Endothelial cell (in vitro differentiated cells): Measurements from ENCODE around the gene GPATCH8. TPM values are rescaled to one million over a fixed set of nuclear protein-coding genes. Genes with fewer than 3 reads are reported as not detected.

Source experiments
- DNase-seq: peaks from one replicate; pipeline ENCODE4 v3.0.0; 2021; ENCODE audit warnings: low spot score
- H3K27ac Mint-ChIP-seq: one replicate; pipeline ENCODE4 v1.8.0; 2021; ENCODE audit warnings: mixed read lengths, inconsistent platforms; ENCODE audit not compliant: unreplicated experiment
- H3K27me3 Mint-ChIP-seq: one replicate; pipeline ENCODE4 v1.8.0; 2021; ENCODE audit warnings: mild to moderate bottlenecking, moderate library complexity, mixed read lengths, inconsistent platforms; ENCODE audit not compliant: unreplicated experiment
- H3K36me3 Mint-ChIP-seq: one replicate; pipeline ENCODE4 v1.8.0; 2021; ENCODE audit warnings: mild to moderate bottlenecking, low read depth, mixed read lengths, inconsistent platforms; ENCODE audit not compliant: unreplicated experiment
- H3K4me1 Mint-ChIP-seq: one replicate; pipeline ENCODE4 v1.8.0; 2021; ENCODE audit warnings: mild to moderate bottlenecking, mixed read lengths, inconsistent platforms; ENCODE audit not compliant: unreplicated experiment
- H3K4me3 Mint-ChIP-seq: one replicate; pipeline ENCODE4 v1.8.0; 2021; ENCODE audit warnings: mild to moderate bottlenecking, mixed read lengths, inconsistent platforms; ENCODE audit not compliant: unreplicated experiment
- H3K9me3 Mint-ChIP-seq: one replicate; pipeline ENCODE4 v1.8.0; 2021; ENCODE audit warnings: mixed read lengths, inconsistent platforms; ENCODE audit not compliant: unreplicated experiment
- total RNA-seq: library from RNA; stranded (reverse); fragmentation: NEBNext Ultra II Directional; extraction: Animal tissue kit (Norgen Biotek cat#: 25700); gene quantifications from one replicate; pipeline ENCODE4 v1.2.1, GENCODE V29; 2021; ENCODE audit not compliant: unreplicated experiment
- TF ChIP-seq, protein P1 (sequence below): fragments of 200-600 bp; sonication (generic); IDR thresholded peaks from one replicate; pipeline ENCODE4 v1.5.0; 2021; ENCODE audit warnings: antibody characterized with exemption; ENCODE audit not compliant: unreplicated experiment

Gene GPATCH8
- total RNA-seq, 1 donor from 2014 or later, result 53.3 TPM

GRCh38 chr17:44380767-44381166, 122.4 kb downstream of the GPATCH8 start:
- TF ChIP-seq, protein P1, sequence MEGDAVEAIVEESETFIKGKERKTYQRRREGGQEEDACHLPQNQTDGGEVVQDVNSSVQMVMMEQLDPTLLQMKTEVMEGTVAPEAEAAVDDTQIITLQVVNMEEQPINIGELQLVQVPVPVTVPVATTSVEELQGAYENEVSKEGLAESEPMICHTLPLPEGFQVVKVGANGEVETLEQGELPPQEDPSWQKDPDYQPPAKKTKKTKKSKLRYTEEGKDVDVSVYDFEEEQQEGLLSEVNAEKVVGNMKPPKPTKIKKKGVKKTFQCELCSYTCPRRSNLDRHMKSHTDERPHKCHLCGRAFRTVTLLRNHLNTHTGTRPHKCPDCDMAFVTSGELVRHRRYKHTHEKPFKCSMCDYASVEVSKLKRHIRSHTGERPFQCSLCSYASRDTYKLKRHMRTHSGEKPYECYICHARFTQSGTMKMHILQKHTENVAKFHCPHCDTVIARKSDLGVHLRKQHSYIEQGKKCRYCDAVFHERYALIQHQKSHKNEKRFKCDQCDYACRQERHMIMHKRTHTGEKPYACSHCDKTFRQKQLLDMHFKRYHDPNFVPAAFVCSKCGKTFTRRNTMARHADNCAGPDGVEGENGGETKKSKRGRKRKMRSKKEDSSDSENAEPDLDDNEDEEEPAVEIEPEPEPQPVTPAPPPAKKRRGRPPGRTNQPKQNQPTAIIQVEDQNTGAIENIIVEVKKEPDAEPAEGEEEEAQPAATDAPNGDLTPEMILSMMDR, result no peak
- Mint-ChIP-seq H3K36me3 (no peaks in the 10 kb centered on the region), H3K4me3 (no peak overlapping the region), H3K27me3 (peaks cover 15% of the 10 kb centered on the region), H3K4me1 (peaks cover 9% of the 10 kb centered on the region), H3K9me3 (no peaks in the 10 kb centered on the region), H3K27ac (no peak overlapping the region)
- DNase-seq, result no peak

- no peaks in the 10 kb centered on the region for H3K36me3 Mint-ChIP-seq
- peaks cover 15% of the 10 kb centered on the region for H3K27me3 Mint-ChIP-seq
- H3K4me1 Mint-ChIP-seq, result peaks cover 9% of the 10 kb centered on the region
- no peak for DNase-seq
- H3K27ac Mint-ChIP-seq, result no peak overlapping the region
- no peaks in the 10 kb centered on the region for H3K9me3 Mint-ChIP-seq
- no peak overlapping the region for H3K4me3 Mint-ChIP-seq
- TF ChIP-seq, protein P1, result no peak
Measured at GRCh38 chr17:44379887-44380286, 123.3 kb downstream of the GPATCH8 start.

DNA sequence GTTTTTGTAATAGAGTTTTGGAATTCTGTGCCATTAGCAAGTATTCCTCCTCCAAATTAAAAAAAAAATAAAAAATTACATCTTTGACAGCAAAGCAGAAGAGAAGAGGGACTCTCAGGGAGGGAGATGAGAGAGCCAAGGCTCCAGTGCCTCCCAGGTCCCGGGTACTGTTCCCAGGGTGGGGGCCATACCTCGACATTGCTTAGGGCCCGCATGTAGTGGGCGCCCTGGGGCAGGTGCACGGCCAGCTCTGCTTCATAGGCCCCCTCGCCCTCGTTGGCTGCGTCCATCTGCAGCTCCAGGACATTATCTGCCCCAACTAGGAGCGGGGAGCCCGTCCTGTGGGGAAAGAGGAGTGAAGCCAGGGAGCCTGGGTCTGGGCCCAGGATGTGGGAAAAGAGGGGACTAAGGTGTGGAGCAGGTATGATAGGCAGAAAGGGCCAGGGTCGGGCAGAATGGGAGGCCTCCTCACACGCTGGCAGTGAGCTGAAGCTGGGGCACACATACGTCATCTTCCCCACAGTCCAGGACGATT, 125.0 kb downstream of the GPATCH8 start:
- DNase-seq, result no peak
- H3K9me3 Mint-ChIP-seq, result no peaks in the 10 kb centered on the region
- H3K27ac Mint-ChIP-seq, result no peak overlapping the region
- H3K4me3 Mint-ChIP-seq, result no peak overlapping the region
- no peaks in the 10 kb centered on the region for H3K36me3 Mint-ChIP-seq
- peaks cover 6% of the 10 kb centered on the region for H3K4me1 Mint-ChIP-seq
- TF ChIP-seq, protein P1, result no peak
- peaks cover 15% of the 10 kb centered on the region for H3K27me3 Mint-ChIP-seq

DNA sequence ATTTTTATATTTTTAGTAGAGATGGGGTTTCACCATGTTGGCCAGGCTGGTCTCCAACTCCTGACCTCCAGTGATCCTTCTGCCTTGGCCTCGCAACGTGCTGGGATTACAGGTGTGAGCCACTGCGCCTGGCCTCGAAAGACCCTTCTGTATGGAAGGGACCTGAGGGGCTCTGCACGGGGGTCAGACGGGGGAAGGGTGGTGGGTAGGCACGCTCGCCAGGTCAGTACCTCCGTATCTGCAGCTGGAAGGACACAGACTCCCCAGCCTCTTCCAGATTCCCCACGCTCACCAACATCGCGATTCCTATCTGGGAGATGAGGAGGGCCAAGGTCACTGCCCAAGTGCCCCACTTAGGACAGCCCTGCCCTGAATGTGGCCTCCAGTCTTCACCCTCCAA, 126.4 kb downstream of the GPATCH8 start:
- no peak overlapping the region for H3K4me3 Mint-ChIP-seq
- DNase-seq, result no peak
- TF ChIP-seq, protein P1, result no peak
- H3K4me1 Mint-ChIP-seq, result peaks cover 1% of the 10 kb centered on the region
- H3K27ac Mint-ChIP-seq, result no peak overlapping the region
- H3K9me3 Mint-ChIP-seq, result no peaks in the 10 kb centered on the region
- H3K27me3 Mint-ChIP-seq, result peaks cover 12% of the 10 kb centered on the region
- no peaks in the 10 kb centered on the region for H3K36me3 Mint-ChIP-seq

DNA sequence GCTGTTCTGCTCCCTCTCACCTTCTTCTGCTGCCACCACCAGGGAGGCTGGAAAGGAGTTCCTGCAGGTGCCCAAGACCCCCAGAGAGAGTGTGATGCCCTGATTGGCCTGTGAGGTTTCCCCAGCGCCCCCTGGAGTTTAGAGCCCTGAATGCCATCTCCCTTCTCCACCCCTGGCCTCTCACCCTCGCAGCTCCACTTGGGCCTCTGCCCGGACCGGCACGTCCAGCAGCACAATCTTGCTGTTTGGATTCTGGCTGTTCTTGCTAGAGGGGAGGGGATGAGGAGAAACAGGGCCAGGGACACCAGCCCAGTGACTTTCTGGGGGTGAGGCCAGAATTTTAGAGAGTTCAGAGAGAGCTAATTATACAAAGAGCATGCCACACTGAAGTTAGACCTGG, 127.1 kb downstream of the GPATCH8 start:
- no peak overlapping the region for H3K4me3 Mint-ChIP-seq
- DNase-seq, result peak; percentile 62

More for the DNA sequence above, 127.1 kb downstream of the GPATCH8 start:
- H3K4me1 Mint-ChIP-seq, result no peaks in the 10 kb centered on the region
- TF ChIP-seq, protein P1, result peak; percentile 55
- no peaks in the 10 kb centered on the region for H3K9me3 Mint-ChIP-seq
- no peaks in the 10 kb centered on the region for H3K36me3 Mint-ChIP-seq
- peaks cover 12% of the 10 kb centered on the region for H3K27me3 Mint-ChIP-seq
- no peak overlapping the region for H3K27ac Mint-ChIP-seq
